Activated CD4-positive, alpha-beta memory T cell treated with anti-CD3 and anti-CD28 coated beads for 36 hours (primary cell): ENCODE data around the gene CCNL2. TPM values are rescaled to one million over a fixed set of nuclear protein-coding genes. Genes with fewer than 3 reads are reported as not detected.

Source experiments
- CTCF ChIA-PET: fragments of 350-600 bp; sonication (Branson Sonifier 250); formaldehyde crosslinking; loops from one replicate; lab custom pipeline; 2021; ENCODE audit warnings: antibody characterized with exemption, inconsistent platforms; lab: Charles Lee
- POLR2A ChIA-PET: fragments of 350-600 bp; sonication (Branson Sonifier 250); formaldehyde crosslinking; loops from one replicate; lab custom pipeline; 2021; ENCODE audit warnings: antibody characterized with exemption; lab: Charles Lee
- DNase-seq: peaks from one replicate; pipeline ENCODE4 v3.0.0-alpha.2; 2020
- H3K27ac Mint-ChIP-seq: one replicate; pipeline ENCODE4 v1.8.0; 2021; ENCODE audit warnings: mixed read lengths
- H3K27me3 Mint-ChIP-seq: one replicate; pipeline ENCODE4 v1.8.0; 2021; ENCODE audit warnings: mixed read lengths
- H3K36me3 Mint-ChIP-seq: one replicate; pipeline ENCODE4 v1.8.0; 2021; ENCODE audit warnings: mixed read lengths
- H3K4me1 Mint-ChIP-seq: one replicate; pipeline ENCODE4 v1.8.0; 2021; ENCODE audit warnings: low read depth, mixed read lengths
- H3K4me3 Mint-ChIP-seq: one replicate; pipeline ENCODE4 v1.8.0; 2021; ENCODE audit warnings: mild to moderate bottlenecking, mixed read lengths
- H3K9me3 Mint-ChIP-seq: one replicate; pipeline ENCODE4 v1.8.0; 2021; ENCODE audit warnings: mixed read lengths
- intact Hi-C: fragments of 100-400 bp; cut with micrococcal nuclease; formaldehyde crosslinking; loops from one replicate; pipeline ENCODE4 v1.15.1; 2023
- total RNA-seq, 2 experiments: library from RNA; stranded (reverse); gene quantifications; one replicate each; pipeline ENCODE4 v1.2.3, GENCODE V29; 2021

The CCNL2 gene
- total RNA-seq, 2 experiments from 2014 or later = 96.0 to 108 TPM

DNA sequence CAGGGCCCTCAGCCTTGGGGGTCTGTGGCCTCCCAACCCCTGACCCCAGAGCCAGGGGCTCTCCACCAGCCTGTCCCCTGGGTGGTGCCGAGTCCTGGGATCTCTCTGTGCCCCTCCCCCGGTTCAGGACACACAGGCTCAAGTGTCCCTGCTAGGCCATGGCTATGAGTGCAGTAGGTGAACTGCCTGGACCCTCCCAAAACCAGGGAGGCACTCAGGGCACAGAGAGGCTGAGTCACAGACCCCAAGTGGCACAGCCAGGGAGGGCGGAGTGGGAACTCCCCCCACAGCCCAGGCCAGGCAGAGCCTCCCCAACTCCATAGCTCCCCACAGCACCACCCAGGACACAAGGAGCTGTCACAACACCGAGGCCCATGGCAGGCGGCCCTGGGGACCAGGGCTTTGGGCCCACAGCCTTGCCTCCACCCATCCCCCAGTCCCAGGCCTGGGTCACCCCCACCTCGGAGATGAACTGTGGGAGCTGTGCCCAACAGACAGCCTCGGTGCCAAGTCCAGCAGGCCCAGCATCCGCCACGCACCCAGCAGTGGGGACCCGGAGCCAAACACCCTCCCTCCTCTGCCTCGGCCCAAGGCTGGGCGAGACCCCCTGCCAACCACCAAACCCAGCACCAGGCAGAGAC is 53.2 kb downstream of the CCNL2 start:
- DNase-seq = no peak
- H3K27me3 Mint-ChIP-seq = no peaks in the 10 kb centered on the region
- intact Hi-C loops = no loop called here
- no peaks in the 10 kb centered on the region for H3K9me3 Mint-ChIP-seq
- POLR2A ChIA-PET = no interaction called here
- H3K4me1 Mint-ChIP-seq = peaks cover 20% of the 10 kb centered on the region
- CTCF ChIA-PET = interaction anchor here (0.5 to 1.3 kb wide), 2 partner anchors 26 to 247 kb away, joined by 3 to 5 read pairs; no protein-coding TSS in a partner anchor
- no peak overlapping the region for H3K27ac Mint-ChIP-seq
- no peak overlapping the region for H3K4me3 Mint-ChIP-seq
- peaks cover 4% of the 10 kb centered on the region for H3K36me3 Mint-ChIP-seq

DNA sequence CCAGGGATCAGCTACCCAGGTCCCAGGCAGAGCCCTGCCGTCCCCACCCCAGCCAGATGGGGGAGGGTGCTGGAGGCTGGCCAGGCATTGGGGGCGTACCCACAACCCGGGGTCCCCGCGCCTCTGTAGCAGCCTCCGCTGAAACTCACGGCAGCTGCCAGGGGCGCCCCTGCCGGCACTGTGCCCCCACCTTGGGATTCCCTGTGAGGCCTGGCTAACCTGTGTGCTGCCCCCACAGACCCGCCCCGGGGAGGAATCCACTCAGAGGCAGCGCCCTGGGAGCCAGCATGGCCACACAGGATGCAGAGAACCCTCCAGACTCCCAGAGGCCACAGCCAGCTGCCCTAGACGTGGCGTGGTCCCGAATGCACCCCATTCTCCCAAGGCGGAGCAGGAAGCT is 53.8 kb downstream of the CCNL2 start:
- DNase-seq = no peak
- Mint-ChIP-seq H3K4me1 (peaks cover 20% of the 10 kb centered on the region), H3K27ac (no peak overlapping the region), H3K36me3 (peaks cover 10% of the 10 kb centered on the region), H3K9me3 (no peaks in the 10 kb centered on the region), H3K4me3 (no peak overlapping the region), H3K27me3 (no peaks in the 10 kb centered on the region)
- POLR2A ChIA-PET = no interaction called here
- CTCF ChIA-PET = no interaction called here
- intact Hi-C loops = no loop called here

DNA sequence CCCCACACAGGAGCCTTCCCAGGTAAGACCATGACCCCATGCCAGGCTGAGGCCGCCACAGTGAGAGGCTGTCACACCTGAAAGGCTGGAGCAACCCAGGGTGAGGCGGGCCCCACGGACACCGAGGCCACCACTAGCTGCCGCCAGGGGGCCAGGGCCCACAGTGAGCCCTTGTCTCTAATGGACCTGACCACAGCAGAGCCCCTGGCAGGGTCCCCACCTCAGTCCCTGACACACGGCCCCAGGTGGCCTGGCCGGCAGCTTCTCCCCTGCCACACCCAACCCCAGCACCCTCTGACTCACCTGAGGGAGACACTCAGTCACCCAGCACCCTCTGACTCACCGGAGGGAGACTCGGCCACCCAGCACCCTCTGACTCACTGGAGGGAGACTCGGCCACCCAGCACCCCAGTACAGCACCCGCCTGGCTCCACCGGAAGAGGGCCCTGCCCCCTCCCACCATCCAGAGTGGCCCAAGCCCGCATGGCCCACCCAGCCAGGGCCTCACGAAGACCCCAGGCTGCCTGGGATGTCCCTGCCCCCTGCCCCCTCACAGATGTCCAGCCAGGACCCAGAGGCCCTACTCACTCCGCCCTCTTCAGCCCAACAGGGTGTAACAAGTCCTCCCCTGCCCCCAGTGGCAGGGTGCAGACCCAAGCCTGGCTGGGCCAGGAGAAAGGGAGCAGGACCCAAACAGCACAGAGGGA is 54.3 kb downstream of the CCNL2 start:
- intact Hi-C loops = no loop called here
- Mint-ChIP-seq H3K9me3 (no peaks in the 10 kb centered on the region), H3K4me1 (peaks cover 20% of the 10 kb centered on the region), H3K36me3 (peaks cover 10% of the 10 kb centered on the region), H3K27me3 (no peaks in the 10 kb centered on the region), H3K27ac (no peak overlapping the region), H3K4me3 (no peak overlapping the region)
- DNase-seq = peak; percentile 77
- ChIA-PET POLR2A (no interaction called here), CTCF (no interaction called here)

DNA sequence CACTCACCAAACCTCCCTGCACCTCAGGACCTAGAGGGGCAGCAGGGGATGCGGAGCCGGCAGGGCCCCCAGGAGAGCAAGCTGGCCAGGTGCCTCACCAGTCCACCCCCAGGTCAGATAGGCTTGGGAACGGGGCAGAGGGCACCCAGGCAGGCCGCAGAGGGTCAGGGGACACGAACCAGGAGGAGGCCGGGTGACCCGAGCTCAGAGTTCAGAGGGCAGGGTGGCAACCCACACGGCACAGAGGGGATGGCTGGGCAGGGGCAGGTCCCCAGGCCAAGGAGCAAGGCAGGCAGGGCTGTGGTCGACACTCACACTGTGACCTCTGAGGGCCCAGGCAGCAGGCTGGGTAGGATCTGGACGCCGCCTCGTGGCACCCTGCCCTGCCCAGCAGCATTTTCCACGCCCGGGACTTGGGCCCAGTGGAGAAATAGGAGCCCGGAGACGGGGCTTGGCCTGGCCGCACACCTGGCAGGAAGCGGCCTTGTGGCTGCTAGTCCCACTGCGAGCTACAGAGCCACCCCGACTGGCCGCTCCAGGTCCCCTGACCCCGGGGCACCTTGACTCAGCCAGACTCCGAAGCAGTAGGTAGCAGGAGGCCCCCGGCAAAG is 55.2 kb downstream of the CCNL2 start:
- CTCF ChIA-PET = no interaction called here
- DNase-seq = no peak
- H3K36me3 Mint-ChIP-seq = peaks cover 12% of the 10 kb centered on the region
- no peak overlapping the region for H3K27ac Mint-ChIP-seq
- intact Hi-C loops = no loop called here
- no peaks in the 10 kb centered on the region for H3K9me3 Mint-ChIP-seq
- POLR2A ChIA-PET = no interaction called here
- peaks cover 20% of the 10 kb centered on the region for H3K4me1 Mint-ChIP-seq
- H3K27me3 Mint-ChIP-seq = no peaks in the 10 kb centered on the region
- H3K4me3 Mint-ChIP-seq = no peak overlapping the region

DNA sequence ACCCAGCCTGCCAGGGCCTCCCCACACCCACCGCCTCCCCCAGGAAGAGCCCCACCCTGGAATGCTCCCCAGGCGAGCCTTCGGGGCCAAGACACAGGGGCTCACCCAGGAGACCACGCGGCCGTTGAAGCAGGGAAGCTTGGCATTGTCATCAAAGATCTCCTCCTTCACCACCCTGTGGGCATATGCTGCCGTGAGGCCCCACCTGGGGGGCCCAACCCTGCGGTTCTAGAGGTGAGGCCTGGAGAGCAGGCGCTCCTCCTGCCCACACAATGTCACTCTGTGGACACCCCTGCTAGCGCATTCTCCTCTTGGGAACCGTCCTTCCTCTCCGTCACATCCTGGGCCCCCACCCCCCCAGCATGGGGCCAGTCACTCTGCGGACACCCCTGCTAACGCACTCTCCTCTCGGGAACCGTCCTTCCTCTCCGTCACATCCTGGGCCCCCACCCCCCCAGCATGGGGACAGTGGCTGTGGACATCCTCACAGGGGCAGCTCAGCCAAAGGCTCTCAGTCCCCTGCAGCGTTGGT is 56.5 kb downstream of the CCNL2 start:
- intact Hi-C loops = no loop called here
- peaks cover 15% of the 10 kb centered on the region for H3K36me3 Mint-ChIP-seq
- peaks cover 16% of the 10 kb centered on the region for H3K4me1 Mint-ChIP-seq
- no peak overlapping the region for H3K27ac Mint-ChIP-seq
- H3K4me3 Mint-ChIP-seq = no peak overlapping the region
- no peaks in the 10 kb centered on the region for H3K27me3 Mint-ChIP-seq
- CTCF ChIA-PET = interaction anchor here (1.0 kb wide), 1 partner anchor 29 kb away, joined by 3 read pairs; no protein-coding TSS in a partner anchor
- POLR2A ChIA-PET = interaction anchor here (0.5 kb wide), 1 partner anchor 26 kb away, joined by 5 read pairs; no protein-coding TSS in a partner anchor
- H3K9me3 Mint-ChIP-seq = no peaks in the 10 kb centered on the region
- no peak for DNase-seq

DNA sequence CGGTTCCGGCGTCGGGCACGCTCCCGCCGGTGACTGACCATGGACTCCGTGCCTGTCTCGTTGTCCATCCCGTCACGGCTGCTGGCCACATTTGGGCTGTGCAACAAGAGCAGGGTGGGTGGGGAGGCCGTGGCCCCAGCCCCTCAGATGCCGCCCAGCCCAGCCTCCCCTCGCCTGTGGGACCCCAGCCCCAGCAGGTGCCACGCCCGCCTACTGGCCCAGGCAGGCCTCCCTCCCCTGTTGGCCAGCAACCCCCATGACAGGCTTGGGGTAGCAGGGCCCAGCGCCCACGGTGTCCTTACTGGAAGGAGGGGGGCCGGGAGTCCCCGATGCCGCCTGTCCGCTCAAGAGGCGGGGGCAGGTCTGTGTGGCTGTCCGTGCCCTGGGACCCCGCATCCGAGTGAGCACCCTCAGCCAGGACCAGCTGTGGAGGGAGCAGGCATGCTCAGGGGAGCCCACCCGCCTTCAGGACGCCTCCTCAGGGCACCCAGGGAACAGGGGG is 57.0 kb downstream of the CCNL2 start:
- Mint-ChIP-seq H3K27ac (no peak overlapping the region), H3K27me3 (no peaks in the 10 kb centered on the region), H3K4me3 (no peak overlapping the region), H3K9me3 (no peaks in the 10 kb centered on the region), H3K36me3 (peaks cover 15% of the 10 kb centered on the region), H3K4me1 (peaks cover 12% of the 10 kb centered on the region)
- no peak for DNase-seq
- intact Hi-C loops = no loop called here
- ChIA-PET CTCF (interaction anchor here (1.0 kb wide), 1 partner anchor 29 kb away, joined by 3 read pairs; no protein-coding TSS in a partner anchor), POLR2A (no interaction called here)

DNA sequence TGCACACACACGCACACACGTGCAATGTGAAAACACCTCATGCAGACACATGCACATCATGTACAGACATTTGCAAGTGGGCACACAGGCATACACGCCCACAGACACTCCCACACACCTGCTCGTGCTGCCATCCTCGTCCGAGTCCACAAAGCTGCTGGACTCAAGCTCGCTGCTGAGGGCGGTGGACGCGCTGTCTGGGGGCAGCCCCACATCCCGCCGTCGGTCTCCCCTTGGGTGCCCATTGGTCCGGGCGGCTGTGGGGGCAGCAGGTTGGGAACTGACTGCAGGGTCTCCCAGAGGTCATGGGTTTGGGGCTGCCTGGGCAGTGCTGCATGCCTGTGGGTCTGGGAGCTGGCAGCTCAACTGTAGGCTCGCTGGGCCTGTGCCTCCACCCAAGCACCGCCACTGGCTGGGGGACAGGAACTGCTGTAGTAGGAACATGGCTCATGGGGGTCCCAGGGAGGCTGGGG is 57.5 kb downstream of the CCNL2 start:
- Mint-ChIP-seq H3K4me3 (no peak overlapping the region), H3K27me3 (no peaks in the 10 kb centered on the region), H3K27ac (no peak overlapping the region), H3K4me1 (peaks cover 7% of the 10 kb centered on the region), H3K9me3 (no peaks in the 10 kb centered on the region), H3K36me3 (peaks cover 15% of the 10 kb centered on the region)
- no peak for DNase-seq
- CTCF ChIA-PET = no interaction called here
- intact Hi-C loops = no loop called here
- POLR2A ChIA-PET = no interaction called here

DNA sequence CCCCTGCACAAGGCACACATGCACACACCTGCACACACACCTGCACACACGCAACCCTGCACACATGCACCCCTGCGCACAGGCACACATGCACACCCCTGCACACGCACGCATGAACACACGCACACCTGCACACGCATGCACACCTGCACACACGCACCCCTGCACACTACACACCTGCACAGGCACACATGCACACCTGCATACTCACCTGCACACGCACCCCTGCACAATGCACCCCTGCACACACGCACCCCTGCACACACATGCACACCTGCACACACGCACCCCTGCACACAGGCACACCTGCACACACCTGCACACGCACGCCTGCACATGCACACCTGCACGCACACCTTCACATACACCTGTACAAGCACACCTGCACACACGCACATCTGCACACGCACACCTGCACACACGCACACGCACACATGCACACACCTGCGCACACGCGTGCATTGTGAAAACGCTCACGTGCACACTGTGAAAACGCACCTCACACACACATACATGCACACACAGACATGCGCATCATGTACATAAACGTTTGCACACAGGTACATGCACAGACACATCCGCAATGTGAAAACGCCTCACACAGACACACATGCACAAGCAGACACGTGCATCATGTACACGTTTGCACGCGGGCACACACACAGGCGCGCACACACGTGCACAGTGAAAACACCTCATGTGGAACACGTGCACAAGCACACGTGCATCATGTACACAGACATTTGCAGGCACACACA is 58.2 kb downstream of the CCNL2 start:
- POLR2A ChIA-PET = no interaction called here
- CTCF ChIA-PET = no interaction called here
- H3K4me3 Mint-ChIP-seq = no peak overlapping the region
- intact Hi-C loops = no loop called here
- H3K9me3 Mint-ChIP-seq = no peaks in the 10 kb centered on the region
- peaks cover 7% of the 10 kb centered on the region for H3K4me1 Mint-ChIP-seq
- H3K36me3 Mint-ChIP-seq = peaks cover 15% of the 10 kb centered on the region
- no peak for DNase-seq
- H3K27me3 Mint-ChIP-seq = no peaks in the 10 kb centered on the region
- H3K27ac Mint-ChIP-seq = no peak overlapping the region

DNA sequence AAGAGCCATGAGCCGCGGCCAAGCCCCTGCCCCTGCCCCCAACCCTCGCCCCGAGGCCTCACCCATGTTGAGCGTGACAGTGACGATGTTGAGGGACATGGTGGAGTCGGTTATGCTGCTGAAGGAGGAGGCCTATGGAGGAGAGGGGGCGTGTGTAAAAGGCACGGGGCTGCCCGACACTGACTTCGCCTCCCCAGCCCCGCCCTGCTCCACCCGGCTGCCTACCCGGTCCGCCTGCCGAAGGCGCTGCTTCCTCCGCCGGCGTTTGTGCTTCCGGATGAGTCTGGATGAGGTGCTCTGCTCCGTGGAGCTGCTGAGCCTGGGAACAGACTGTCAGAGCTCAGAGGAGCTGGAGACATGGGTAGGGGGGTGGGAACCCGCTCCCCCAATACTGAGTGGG is 59.0 kb downstream of the CCNL2 start:
- no peaks in the 10 kb centered on the region for H3K9me3 Mint-ChIP-seq
- POLR2A ChIA-PET = no interaction called here

DNA sequence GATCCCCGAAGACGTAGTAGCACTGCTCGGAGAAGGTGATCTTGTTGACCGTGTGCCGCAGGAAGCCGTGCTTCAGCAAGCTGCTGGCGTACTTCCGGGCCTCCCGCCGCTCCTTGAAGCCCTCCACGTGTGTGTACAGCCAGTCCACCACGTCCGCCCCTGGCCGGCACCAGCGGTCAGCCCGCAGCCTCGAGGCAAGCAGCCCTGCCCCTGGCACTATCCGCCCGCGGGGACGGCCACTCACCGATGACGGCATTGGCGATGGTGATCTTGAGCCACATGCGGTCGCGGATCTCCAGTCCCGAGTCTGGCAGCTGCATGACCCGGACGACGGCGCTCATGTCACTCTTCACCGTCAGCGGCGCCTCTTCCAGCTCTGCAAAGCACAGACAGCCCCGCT is 60.9 kb downstream of the CCNL2 start:
- Mint-ChIP-seq H3K4me3 (no peak overlapping the region), H3K27ac (no peak overlapping the region), H3K36me3 (peaks cover 15% of the 10 kb centered on the region), H3K4me1 (no peaks in the 10 kb centered on the region), H3K27me3 (no peaks in the 10 kb centered on the region), H3K9me3 (no peaks in the 10 kb centered on the region)
- POLR2A ChIA-PET = no interaction called here
- CTCF ChIA-PET = no interaction called here
- DNase-seq = no peak
- intact Hi-C loops = no loop called here

More for the DNA sequence above, 59.0 kb downstream of the CCNL2 start:
- H3K36me3 Mint-ChIP-seq = peaks cover 15% of the 10 kb centered on the region
- no peak overlapping the region for H3K27ac Mint-ChIP-seq
- CTCF ChIA-PET = interaction anchor here (0.5 kb wide), 1 partner anchor 344 kb away, joined by 3 read pairs; no protein-coding TSS in a partner anchor
- no peak overlapping the region for H3K4me3 Mint-ChIP-seq
- no peak for DNase-seq
- intact Hi-C loops = no loop called here
- peaks cover 7% of the 10 kb centered on the region for H3K4me1 Mint-ChIP-seq
- H3K27me3 Mint-ChIP-seq = no peaks in the 10 kb centered on the region

DNA sequence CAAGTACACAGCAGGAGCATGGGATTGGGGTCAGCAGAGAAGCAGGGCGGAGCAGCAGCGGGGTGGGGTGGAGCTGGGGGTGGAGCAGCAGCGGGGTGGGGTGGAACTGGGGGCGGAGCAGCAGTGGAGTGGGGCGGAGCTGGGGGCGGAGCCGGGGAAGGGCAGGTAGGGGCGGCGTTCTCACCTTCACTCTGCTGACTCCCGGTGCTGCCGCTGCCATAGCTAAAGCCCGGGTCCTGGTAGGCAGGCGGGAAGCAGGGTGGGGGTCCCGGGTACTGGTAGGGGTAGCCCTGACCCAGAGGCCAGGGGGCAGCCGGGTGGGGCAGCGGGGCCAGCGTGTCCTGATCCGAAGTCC is 61.4 kb downstream of the CCNL2 start:
- Mint-ChIP-seq H3K4me1 (no peaks in the 10 kb centered on the region), H3K27ac (no peak overlapping the region), H3K9me3 (no peaks in the 10 kb centered on the region), H3K4me3 (no peak overlapping the region), H3K36me3 (peaks cover 15% of the 10 kb centered on the region), H3K27me3 (no peaks in the 10 kb centered on the region)
- ChIA-PET POLR2A (no interaction called here), CTCF (no interaction called here)
- intact Hi-C loops = no loop called here
- peak; percentile 48 for DNase-seq
